Limb (tissue), 2 donors: ENCODE data around the gene HOXA3.
A peak's percentile ranks its signal among the peaks of the same experiment; 100 is the strongest.

Experiments
- DNase-seq, 2 donors: peaks; one replicate each; pipeline ENCODE4 v3.0.0-alpha.2; 2016; ENCODE audit errors: extremely low spot score in 2 of 2

Gene HOXA3

DNA sequence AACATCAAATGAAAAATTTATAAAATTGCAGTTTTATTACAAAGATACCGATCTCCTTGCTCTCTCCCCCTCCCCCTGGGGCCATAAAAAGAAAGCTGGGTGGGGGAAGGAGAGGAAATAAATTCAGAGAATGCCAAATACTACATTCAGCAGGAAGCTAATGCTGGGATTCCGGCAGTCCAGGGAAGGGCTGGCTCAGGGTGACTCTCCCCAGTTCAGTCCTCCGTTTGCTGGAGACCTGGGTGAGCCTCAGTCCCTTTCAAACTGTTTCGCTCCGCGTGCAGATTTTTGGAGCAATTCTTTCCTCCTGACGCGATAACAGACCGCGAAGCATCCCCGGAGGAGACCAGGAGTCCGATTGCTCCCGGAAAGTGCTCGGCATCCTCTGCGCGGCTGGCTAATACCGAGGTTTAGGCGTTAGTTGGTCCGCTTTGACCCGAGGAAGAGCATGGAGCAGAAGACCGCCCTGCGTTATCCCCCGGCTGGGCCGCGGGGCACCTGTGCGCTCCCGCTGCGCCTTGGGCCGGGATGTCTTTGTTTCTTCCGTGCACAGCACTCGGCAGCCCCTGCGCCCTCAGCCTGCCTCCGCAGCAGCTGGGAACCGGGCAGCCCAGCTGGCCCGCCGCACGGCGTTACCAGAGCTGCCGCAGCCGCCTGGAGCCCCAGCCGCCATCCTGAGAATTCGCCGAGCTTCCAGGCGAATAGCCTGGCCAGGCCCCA is 46.0 kb downstream of the HOXA3 start:
- peak in 1 of 2 donors; percentile 77 for DNase-seq

DNA sequence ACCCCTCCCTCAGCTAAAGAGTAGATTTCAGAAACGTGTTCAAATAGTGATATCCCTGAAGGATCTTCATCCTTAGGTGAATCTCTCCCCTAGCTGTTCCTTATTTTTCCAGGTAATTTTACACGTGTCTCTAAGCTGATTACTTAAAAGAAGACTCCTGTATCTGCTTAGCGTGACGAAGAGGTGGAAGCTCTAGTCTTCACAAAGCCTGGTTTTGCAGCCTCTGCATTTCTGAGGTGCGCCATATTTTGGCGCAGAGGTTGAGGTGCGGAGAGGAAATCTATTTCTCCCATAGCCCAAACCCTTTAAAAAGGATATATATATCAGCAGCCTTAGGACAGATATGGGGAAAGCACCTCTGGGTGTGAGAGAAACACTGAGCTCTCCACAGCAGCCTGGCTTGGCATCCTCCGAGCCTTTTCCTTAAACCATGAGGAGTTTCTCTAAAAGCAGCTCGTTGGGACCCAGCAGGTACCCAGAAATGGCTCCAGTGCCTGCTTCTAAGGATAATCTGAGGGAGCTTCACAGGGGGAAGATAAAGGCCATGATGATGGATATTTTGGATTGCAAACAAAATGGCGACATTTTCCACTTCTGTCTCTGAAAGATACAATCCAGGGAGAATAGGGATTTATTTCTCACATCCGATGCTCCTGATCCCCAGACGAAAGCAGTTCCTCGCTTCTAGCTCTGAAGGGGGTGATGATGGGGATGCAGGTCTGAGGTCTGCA is 46.9 kb downstream of the HOXA3 start:
- peak in 1 of 2 donors; percentile 51 for DNase-seq

DNA sequence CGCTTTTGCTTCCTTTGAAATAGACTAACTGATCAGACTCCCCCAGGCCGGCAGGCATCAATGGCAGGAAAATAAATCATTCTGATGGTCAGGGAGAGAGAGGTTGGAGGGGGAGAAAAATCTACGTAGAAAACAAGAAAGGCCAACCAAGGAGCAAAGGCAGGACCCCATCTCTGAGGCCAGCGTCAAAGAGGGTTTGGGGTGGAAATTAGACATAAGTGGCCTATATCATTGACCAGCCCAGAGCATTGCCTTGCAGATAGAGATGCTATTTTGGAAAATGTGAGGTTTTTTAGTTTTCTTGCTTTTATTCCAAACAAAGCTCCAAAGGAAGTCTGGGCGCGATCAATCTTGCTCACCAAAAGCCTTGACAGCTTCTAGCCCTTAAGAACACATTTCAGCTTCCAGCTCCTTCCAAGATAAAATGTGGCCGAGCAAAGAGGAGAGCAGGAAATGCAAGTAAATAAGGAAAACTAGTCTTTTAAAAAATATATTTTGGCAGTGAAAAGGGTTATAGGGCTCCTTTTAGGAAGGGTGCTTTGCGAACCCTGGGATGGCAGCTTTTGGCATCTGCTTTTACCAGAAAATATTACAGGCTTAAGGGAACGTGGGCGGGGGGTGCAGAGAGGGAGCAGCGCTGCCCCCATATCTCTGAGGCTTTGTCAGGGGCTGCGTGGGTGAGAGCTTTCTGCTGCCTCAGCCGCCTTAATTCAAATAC is 47.9 kb downstream of the HOXA3 start:
- peak in 1 of 2 donors; percentile 64 for DNase-seq

DNA sequence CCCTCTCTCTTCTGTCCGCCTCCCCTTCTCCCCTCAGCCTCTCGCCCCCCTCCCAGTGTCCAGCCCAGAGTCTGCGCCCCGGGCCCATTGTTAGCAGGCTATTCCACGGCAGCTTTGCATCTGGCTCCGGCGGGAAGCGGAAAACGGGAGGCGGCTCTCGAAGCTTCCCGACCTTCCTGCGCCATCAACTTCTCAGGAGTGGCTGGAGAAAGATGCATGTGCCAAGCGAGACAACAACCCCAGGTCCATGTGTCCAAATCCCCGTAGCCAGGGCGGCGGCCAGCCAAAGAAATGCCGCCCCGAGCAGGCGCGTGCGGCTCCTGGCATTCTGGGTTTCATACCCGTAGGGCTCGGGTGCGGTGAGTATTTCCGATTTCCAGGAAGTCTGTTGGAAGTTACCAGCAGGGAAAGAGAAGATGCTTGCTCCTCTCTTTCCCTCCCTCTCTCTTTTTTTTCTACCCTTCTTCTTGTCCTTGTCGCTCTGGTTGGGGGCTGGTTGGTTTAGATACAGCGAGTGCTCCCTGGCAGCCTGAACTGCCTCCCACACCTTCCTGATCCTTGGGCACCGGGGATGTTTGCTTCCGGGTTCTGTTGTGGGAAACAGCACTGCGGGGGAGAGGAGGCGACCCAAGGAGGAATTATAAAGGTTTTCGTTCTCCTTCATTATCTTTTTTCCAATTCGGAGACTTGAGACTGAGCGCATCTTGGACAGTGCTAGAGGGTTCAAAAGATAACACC is 48.7 kb downstream of the HOXA3 start:
- DNase-seq: peak in 1 of 2 donors; percentile 71

DNA sequence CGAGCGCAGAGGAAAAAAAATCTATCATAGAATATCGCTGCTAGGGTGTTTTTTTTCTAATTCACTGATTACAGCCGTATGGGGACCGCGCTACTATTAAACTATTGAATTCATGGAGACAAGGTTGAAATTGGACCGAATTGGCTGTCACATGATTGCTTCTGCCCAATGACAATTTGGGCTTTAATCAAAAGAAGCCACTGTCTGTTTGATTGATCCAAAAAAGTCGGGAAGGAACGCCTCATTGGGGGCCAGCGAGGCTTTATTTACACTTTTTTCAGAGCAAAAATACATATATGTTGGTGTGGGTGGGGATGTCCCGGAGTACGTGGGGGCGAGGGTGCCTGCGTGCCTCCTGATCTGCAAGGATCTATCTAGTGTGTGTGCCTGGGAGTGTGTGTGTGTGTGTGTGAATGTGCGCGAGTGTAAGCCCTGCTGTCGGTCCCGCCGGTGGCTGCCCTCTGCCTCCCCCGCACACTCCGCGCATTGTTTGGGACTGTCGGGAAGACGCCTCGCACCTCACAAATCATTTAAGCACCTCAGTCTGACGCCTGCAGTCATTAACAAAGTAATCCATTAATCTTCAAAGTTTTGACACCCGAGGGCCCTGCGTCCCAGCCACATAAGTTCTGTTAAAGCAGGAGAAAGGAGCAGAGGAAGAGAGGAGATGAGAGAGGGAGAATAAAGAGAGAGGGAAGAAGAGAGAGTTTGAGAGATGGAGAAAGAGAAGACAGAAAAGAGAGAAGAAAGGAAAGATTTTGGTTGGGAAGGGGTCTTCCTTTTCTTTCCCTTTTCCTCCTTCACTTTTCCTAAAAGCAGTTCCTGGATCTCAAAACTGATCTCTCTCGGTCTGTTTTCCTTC is 49.6 kb downstream of the HOXA3 start, which contains the start of gene HOXA2:
HOXA2 (minus strand) TSS at position 103 of the 862 bp plus-strand sequence. CDS start 183 bp downstream, outside the sequence.
- peak in 1 of 2 donors; percentile 80 for DNase-seq

DNA sequence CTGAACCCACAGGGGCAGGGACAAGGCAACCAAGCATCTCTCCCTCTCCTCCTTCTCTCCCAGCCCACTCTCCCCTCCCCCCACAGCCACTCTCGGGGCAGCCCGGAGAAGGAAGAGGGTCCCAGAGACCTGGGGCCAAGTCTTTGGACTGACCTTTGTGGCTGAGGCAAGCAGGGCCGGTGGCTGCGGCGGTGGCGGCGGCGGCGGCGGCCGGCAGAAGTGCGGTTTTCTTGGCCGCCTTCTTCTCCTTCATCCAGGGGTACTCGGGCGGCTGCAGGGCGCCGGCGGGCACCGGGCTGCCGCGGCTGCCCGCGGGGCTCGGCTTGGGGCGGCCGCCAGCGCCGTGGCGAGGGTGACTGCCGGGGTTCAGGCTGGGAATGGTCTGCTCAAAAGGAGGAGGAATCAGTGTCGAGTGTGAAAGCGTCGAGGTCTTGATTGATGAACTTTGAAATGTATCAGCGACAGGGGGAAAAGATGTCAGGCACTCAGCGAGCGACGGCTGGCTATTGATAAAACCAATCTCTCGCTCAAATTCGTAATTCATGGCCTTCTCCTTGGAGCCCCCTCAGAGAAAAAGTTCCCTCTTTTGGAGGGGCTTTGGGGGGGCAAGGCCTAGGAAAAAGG is 50.3 kb downstream of the HOXA3 start:
- peak in 1 of 2 donors; percentile 78 for DNase-seq

DNA sequence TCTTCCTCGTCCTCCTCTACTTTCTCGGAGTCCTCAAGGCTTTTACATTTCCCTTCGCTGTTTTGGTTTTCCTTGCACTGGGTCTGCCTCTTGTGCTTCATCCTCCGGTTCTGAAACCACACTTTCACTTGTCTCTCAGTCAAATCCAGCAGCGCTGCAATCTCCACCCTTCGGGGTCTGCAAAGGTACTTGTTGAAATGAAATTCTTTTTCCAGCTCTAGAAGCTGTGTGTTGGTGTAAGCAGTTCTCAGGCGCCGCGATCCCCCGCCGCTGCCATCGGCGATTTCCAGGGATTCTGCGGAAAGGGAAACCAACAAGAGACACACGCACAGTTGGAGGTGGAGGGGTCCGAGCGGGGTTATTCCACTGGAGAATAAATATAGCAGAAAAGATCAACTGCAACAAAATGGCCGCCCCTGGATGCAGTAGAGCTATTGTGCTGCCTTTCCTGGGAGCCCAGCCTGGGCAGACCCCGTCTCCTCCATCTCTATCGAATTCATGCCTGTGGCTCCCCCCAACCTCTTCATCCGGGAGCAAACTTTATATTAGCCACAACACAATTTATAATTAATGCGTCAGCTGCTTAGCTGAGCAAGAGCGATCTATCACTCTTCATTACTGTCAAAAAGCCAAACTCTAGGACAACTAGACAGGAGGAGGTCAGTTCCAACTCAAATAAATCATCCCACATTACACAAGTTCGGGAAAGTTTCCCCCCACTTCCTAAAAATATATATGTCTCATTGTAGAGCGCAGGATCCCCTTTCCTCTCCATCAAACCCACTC is 51.0 kb downstream of the HOXA3 start:
- peak in 1 of 2 donors; percentile 76 for DNase-seq

DNA sequence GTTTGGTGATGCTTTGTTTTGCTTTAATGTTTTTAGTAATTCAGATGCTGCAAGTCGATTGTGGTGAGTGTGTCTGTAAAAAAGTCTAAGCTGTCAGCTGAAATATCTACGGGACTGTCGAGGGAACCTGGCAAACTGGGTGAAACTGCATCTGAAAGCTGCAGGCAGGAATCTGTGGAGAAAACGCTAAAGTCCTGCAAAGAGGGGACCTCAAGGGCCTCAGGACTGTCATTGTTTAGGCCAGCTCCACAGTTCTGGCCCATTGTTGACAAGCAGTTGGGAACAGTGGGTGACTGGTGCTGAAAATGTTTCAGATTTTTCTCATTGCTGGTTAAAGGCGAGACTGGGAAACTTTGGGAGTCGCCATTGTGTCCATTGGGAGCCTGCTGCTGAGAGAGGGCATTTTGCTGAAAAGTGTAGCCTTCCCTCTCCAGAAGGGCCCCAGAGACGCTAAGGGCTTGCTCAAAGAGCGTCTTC is 51.7 kb downstream of the HOXA3 start:
- DNase-seq: no peak

DNA sequence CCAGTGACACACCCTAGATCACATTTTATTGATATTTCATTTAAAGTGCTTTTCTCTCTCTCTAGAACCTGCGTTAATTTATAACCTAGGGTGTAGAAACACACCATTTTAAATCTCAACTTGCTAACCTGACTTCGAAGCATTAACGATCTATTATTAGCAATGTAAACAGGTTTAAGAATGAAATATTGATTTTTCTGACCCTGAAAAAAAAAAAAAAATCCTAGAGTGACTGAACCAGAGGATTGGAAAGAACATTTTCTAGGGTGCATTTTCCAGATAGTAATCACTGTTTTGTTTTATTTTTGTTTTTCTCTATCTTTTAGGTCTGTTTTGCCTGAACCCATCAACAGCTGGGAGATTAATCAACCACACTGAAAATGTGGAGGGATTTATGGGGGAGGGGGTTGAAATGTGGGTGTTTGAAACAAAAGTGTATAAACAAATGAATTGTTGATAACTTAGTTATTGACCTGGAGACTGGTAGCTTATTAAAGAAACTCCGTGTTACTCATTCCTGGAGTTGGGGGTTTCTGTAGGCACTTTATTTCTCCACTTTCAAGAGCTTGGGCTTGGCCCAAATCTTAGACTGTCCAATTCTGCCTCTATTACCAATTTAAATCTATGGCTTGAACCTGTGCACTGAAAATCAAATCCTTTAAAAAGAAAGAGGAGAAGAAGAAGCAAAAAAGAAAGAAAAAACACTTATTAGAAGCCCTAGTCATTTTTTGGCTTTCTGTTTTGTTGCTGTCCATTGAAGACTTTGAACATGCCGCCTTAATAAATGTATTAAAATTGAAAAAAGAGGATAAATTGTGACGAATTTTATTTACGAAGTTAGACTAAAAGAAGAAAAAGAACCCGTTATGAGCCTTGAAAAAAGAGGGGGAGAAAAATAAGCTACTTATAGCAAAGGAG is 52.7 kb downstream of the HOXA3 start:
- no peak for DNase-seq

DNA sequence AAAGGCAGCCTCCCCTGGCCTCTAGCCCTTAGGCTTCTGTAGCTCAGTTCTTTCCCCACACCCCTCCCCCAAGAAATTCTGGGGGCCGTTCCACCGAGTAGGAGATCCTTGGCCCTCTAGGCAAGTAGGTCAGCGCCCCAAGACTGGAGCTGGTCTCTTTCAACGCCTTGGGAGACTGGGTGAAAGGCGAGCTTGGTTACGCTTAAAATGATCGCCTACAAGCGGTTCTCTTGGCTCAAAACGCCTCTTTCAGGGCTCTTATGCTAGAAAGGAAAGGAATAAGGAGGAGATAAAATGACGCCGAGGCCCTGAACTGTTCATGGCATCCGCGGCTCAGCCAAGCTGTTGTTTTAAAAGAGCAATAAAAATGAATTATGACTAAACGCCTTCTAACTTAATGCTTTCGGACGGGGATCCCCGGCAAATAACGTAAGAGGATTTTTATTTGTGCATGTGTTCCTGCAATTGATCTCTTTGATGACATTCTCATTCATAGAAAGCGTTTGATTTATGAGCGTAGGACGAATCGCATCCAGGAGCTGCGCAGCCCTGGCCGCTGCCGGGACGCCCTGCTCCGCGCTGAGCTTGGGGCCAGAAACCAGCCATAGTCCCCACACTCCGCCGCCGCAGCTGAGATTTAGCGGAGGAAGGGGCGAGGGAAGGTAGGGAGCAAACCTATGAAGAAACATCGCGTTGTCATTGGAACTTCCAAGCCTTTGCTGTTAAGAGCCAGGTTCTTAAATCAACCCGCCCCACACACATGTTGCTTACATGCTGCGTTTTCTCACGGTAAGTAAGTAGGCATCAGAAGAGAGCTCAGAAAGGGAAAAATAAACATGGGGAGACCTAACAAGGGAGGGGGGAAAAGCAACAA is 53.6 kb downstream of the HOXA3 start:
- DNase-seq: peak in 1 of 2 donors; percentile 74

DNA sequence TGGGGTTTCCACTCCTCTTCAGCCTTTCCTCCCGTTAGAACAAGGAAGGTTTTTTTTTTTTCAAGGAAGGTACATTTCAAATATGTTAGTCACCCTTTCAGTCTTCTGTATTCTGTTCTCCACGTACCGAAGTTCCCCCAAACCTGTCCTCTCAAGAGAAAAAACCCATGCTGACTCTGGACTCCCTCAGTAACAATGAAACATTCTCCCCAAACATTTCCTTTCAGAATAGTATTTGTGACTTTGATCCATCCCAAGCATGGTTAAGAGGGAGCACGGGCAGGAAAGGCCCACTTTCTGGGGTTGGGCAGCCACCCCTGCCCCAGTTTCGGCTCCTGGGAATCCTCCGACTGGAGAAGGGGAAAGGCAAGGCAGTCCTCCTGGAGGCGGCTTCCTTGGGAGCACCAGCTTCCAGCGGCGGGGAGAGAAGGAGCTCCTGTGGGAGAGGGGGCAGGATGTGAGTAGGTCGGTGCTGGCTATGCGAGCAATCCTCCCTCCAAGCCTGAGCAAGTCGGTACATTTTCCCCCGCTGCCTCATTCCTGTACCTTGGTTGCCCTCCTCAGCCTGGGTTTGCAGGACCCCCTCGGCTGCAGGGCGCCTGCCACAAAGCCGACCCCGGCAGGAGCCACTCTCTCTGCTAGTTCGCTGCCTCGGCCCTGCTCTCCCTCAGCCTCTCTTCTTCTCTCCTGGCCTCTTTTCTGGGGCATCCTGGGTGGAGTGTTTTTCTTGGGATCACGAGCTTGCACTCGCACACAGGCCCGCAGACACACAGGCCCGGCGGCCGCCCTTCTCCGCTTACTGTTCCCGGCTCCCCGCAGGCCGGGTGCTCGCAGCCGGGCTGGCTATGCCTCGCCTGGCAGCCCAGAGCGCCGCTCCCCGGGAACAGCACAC is 54.5 kb downstream of the HOXA3 start:
- DNase-seq: peak in 1 of 2 donors; percentile 78

DNA sequence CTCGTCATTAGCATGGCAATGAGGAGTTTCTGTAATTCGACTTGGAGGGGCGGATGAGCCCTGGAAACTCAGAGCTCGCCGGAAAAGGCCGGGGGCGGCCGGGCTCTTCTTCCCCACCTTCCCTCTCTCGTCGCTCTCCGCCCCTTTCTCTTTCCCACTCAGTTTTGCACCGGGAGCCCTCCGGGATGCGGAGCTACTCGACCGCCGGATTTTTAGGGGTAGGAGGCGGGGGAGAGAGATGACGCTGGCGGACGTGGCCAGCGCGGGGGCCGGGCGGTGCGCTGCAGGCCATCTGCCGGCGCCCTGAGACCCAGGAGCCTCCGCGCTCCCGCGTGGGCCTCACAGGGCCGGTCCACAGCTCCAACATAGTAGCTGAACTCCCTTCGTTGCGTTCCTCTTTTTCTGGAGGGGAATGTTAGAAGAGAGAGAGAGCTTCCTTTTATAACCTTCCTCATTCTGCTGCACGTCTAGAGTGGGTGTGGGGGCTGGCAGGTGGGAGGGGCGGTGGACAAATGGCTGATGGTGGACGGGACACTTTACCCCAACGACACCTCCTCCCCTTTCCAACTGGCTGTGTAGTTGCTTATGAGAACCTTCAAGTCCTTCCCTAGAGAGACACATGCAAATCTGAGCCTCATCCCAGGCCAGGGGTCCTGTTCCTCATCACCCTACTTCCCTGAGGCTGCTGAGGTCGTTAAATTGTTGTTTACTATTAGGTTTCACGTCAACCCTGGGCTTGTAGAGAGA is 55.4 kb downstream of the HOXA3 start:
- peak in 1 of 2 donors; percentile 66 for DNase-seq

DNA sequence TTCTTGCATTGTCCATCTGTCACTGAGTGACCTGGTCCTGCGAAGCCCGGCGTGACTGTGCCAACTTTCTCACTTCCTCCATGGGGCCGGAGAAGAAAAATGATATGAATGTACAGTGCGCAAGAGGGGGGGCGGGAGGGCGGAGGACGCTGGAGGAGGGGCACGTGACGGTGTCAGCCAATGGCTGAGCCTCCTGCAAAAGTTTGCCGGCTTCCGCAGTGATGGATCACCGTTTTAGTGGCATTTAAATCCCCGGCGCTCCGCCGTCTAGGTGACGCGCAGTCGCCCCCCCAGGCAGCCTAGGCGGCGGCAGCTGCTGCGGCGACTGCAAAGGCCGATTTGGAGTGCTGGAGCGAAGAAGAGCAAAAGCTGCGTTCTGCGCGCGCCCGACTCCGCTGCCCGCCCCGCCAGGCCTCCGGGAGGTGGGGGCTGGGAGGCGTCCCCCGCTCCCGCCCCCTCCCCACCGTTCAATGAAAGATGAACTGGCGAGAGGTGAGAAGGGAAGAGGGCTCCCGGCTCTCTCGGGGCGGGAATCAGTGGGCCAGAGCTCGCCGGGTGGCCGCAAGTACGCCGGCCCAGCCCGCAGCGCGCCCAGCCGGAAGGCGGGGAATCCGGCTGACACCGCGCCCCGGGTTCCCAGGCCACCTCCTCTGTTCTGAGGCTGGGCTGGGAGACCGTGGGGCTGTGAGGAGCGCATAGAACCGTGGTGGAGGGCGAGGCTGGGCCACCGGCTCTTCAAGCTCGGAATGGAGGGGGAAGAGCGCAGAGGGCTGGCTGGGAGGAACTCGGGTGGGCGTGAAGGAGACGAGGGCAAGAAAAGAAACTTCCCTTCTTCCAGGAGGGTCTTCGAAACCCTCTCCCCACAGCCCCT is 56.3 kb downstream of the HOXA3 start, which contains the start of gene HOXA1:
HOXA1 (minus strand) TSS at position 104 of the 871 bp plus-strand sequence; CDS start at position 16, 88 bp downstream.
- peak; percentile 84 to 91 for DNase-seq
